Dermis lymphatic vessel endothelial cell (primary cell): ENCODE measurements around the gene CRYBB3. TPM values are rescaled to one million over a fixed set of nuclear protein-coding genes. Genes with fewer than 3 reads are reported as not detected.

Experiments
- total RNA-seq: library from RNA; depleted of rRNA; stranded (reverse); fragments of >200 nt; gene quantifications from 2 replicates; pipeline ENCODE4 v1.2.1, GENCODE V29; 2014

The CRYBB3 gene
- total RNA-seq: 0.11 and 0.17 TPM in 2 replicates

DNA sequence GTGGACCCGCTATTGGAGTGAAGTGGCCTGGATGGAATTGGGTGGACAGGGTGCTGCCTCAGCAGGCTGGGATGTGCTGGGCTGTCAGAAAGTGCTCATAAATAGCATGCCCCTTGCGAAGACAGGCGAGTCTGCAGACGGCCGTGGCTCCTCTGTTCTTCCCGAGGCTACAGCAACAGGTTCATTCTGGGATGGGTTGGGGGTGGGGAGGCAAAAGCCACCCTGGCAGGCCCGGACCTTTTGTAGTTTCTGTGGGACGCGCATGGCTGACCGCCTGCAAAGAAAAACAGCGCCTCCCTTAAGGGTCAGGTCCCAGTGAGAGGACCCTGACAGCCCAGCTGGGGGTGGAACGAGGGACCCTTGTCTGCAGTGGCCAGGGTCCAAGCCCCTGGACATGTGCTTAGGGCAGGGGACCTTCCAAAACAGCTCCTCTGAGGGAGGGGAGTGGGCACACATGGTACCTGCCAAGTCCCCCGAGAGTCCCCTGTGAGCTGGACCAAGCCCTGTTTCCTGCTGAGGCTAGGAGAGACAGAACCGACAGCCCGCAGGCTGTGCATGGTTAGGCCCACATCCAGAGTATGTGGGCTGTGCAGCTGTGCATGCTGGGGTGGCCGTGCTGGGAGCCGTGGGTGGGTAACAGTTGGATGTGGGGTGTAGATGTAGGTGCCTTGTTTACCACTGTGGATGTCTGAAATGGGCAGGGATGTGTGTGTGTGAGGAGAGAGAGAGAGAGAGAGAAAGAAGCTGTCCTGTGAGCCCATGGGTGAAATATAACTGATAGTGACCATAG is at the start of gene CRYBB3:
TSS of gene CRYBB3 (plus strand) at position 128 of the 790 bp plus-strand sequence. CDS start 1,539 bp downstream, outside the sequence.

DNA sequence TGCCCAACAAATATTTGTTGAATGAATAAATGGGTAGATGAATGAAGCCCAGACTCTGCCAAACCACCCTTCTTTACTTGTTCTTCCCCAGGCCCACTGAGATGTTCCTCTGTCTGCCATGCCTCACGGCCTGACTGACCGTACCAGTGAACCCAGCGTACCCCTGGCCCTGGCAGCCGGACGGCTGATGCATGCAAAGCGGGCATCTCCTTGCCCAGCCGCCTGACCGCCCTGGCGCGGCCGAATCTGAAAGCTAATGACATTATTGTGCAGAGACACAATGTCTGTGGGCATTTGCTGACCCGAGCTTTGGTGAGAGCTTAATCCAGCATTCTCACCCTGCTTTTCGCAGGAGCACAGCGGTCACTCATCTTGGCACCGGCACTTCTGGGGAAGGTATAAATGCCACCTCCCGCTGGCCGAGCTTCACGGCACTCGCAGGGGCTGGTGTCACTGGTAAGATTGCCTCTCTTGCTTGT is 19.6 kb downstream of the CRYBB3 start, which contains the start of gene CRYBB2:
TSS of gene CRYBB2 (plus strand) at position 429 of the 479 bp plus-strand sequence. CDS start 1,791 bp downstream, outside the sequence.

Other genes starting within 250 kb of the CRYBB3 start
- 34.5 and 64.3 TPM in 2 replicates for gene KIAA1671, start 247.1 kb upstream of the CRYBB3 start, total RNA-seq
- gene CRYBB2, start 19.8 kb downstream of the CRYBB3 start, total RNA-seq: not detected in 2 replicates